Superior temporal gyrus (tissue), 1 donor: Measurements from ENCODE around the gene LDLR.
A peak's percentile ranks its signal among the peaks of the same experiment; 100 is the strongest.
"Not testable (repeated sequence)": the region's sequence is repeated elsewhere in the genome, so short reads cannot be mapped to it uniquely, and the experiment has no call there.

Experiments
- DNase-seq: peaks from one replicate; pipeline ENCODE4 v3.0.0-alpha.2; 2016; ENCODE audit errors: extremely low spot score

LDLR gene

GRCh38 chr19:11070123-11070522 lies 19.1 kb upstream of the LDLR start:
- no peak for DNase-seq

GRCh38 chr19:11073568-11073967 lies 15.7 kb upstream of the LDLR start:
- DNase-seq: no peak

- DNase-seq: not testable (repeated sequence)
Measured at GRCh38 chr19:11076792-11077191, 12.5 kb upstream of the LDLR start.

GRCh38 chr19:11078893-11079292 lies 10.4 kb upstream of the LDLR start:
- no peak for DNase-seq

GRCh38 chr19:11079999-11080398 lies 9.3 kb upstream of the LDLR start:
- no peak for DNase-seq

GRCh38 chr19:11087870-11088505 lies 1.3 kb upstream of the LDLR start:
- no peak for DNase-seq

GRCh38 chr19:11088506-11089253 lies 583 bp upstream of the LDLR start:
- DNase-seq: peak; percentile 41

GRCh38 chr19:11090014-11090263 lies 676 bp downstream of the LDLR start:
- not testable (repeated sequence) for DNase-seq

- peak; percentile 93 for DNase-seq
Measured at GRCh38 chr19:11090264-11090996, 1.2 kb downstream of the LDLR start.

- DNase-seq: peak; percentile 33
Measured at GRCh38 chr19:11090997-11091702, 1.9 kb downstream of the LDLR start.

GRCh38 chr19:11091703-11092153 lies 2.5 kb downstream of the LDLR start:
- DNase-seq: peak; percentile 65

GRCh38 chr19:11092181-11092538 lies 2.9 kb downstream of the LDLR start:
- peak; percentile 33 for DNase-seq

- DNase-seq: no peak
Measured at GRCh38 chr19:11093689-11094238, 4.5 kb downstream of the LDLR start.

- DNase-seq: no peak
Measured at GRCh38 chr19:11094520-11094894, 5.2 kb downstream of the LDLR start.

- peak; percentile 37 for DNase-seq
Measured at GRCh38 chr19:11096210-11096841, 7.1 kb downstream of the LDLR start.

GRCh38 chr19:11097367-11097766 lies 8.1 kb downstream of the LDLR start:
- DNase-seq: not testable (repeated sequence)

- no peak for DNase-seq
Measured at GRCh38 chr19:11098327-11098726, 9.1 kb downstream of the LDLR start.

- DNase-seq: no peak
Measured at GRCh38 chr19:11098861-11099260, 9.6 kb downstream of the LDLR start.

GRCh38 chr19:11100049-11100448 lies 10.8 kb downstream of the LDLR start:
- DNase-seq: no peak

- DNase-seq: no peak
Measured at GRCh38 chr19:11101057-11101456, 11.8 kb downstream of the LDLR start.

- no peak for DNase-seq
Measured at GRCh38 chr19:11102944-11103343, 13.7 kb downstream of the LDLR start.

- not testable (repeated sequence) for DNase-seq
Measured at GRCh38 chr19:11103667-11104066, 14.4 kb downstream of the LDLR start.
